NOMO-1 (cell line): ENCODE data around the gene IMPDH1.

ENCODE experiments used
- DNase-seq, 2 experiments: peaks; one replicate each; lab custom pipeline; 2025; ENCODE audit not compliant: unreplicated experiment in 2 of 2; lab: John Stamatoyannopoulos, UW

IMPDH1 gene

GRCh38 chr7:128435327-128435686, 25.5 kb upstream of the IMPDH1 start:
- no peak for DNase-seq

GRCh38 chr7:128434413-128435326, 24.9 kb upstream of the IMPDH1 start:
- DNase-seq = no peak

- DNase-seq = no peak
Observed at GRCh38 chr7:128431754-128432153, 22.0 kb upstream of the IMPDH1 start.

GRCh38 chr7:128431221-128431620, 21.4 kb upstream of the IMPDH1 start:
- DNase-seq = no peak

- no peak for DNase-seq
Observed at GRCh38 chr7:128430207-128430606, 20.4 kb upstream of the IMPDH1 start.

- DNase-seq = peak; percentile 18 to 46
Observed at GRCh38 chr7:128427289-128427891, 17.6 kb upstream of the IMPDH1 start.

GRCh38 chr7:128425850-128426249, 16.1 kb upstream of the IMPDH1 start:
- DNase-seq = peak; percentile 17 to 21

GRCh38 chr7:128424686-128425275, 15.0 kb upstream of the IMPDH1 start:
- DNase-seq = no peak

GRCh38 chr7:128422842-128423241, 13.1 kb upstream of the IMPDH1 start:
- DNase-seq = peak; percentile 59

- DNase-seq = no peak
Observed at GRCh38 chr7:128422037-128422436, 12.3 kb upstream of the IMPDH1 start.

- no peak for DNase-seq
Observed at GRCh38 chr7:128421384-128421783, 11.6 kb upstream of the IMPDH1 start.

- no peak for DNase-seq
Observed at GRCh38 chr7:128420773-128421172, 11.0 kb upstream of the IMPDH1 start.

GRCh38 chr7:128419257-128419656, 9.5 kb upstream of the IMPDH1 start:
- DNase-seq = no peak

- DNase-seq = no peak
Observed at GRCh38 chr7:128417071-128417470, 7.3 kb upstream of the IMPDH1 start.

- DNase-seq = no peak
Observed at GRCh38 chr7:128415217-128415785, 5.5 kb upstream of the IMPDH1 start.

- DNase-seq = no peak
Observed at GRCh38 chr7:128410451-128410753, 620 bp upstream of the IMPDH1 start.

GRCh38 chr7:128408709-128409595, 830 bp downstream of the IMPDH1 start:
- peak in 1 of 2 experiments; percentile 9 for DNase-seq

- no peak for DNase-seq
Observed at GRCh38 chr7:128407751-128408708, 1.8 kb downstream of the IMPDH1 start.

GRCh38 chr7:128407233-128407589, 2.6 kb downstream of the IMPDH1 start:
- no peak for DNase-seq
